ENCODE results near the gene ESR1.

Gene ESR1

DNA sequence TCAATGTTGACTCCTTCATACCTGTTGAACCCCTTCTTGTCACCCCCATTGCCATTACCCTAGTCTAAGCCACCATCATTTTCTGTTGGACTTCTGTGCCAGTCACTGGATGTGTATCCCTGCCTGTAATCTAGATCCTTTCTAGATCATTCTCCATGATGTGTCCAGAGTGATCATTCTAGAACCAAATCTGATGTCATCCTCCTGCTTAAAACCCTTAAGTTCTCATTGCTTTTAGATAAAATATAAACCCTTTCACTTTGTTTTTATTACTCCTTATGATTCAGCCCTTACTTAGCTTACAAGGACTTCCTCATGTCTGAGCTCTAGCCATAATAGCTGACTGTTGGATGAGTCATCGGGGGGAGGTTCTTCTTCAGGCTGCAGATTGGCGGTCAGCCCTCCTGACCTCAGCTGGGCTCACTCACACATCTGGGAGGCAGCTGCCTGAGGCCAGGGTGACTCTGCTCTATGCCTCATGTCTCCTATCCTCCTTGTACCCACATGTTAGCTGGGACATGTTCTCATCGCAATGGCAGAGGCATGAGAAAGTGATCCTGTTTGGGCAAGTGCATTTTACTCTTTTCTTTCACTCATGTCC, 287.6 kb downstream of the ESR1 start:
- no peak for DNase-seq (ENCODE audit: low spot score)

DNA sequence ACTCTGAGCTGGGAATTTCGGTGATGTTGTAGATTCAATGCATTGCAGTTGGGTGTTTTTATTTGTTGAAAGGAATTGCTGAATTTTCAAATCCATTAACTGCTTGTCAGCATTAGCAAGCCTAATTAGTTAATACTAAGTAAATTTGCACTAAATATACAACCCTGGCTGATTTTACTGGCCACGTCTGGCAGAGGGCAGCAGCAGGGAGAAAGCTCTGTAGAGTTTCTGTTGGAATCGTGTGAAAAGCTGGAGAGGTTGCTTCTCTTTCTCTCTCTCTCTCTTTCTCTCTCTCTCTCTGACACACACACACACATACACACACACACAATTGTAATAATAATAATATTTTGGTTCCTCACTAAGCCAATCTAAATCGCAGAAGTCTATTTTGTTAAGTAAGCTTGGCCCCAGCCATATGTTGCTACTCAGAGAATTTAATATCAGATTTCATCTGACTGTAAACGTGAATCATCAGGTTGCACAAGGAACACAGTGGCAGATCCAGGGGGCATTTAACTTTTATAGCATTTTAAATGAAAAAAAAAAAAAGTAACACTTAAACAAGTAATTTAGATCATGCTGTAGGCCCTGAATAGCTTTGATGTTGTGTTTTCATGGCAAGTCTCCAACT, 289.5 kb downstream of the ESR1 start:
- no peak for DNase-seq (ENCODE audit: low spot score)

DNA sequence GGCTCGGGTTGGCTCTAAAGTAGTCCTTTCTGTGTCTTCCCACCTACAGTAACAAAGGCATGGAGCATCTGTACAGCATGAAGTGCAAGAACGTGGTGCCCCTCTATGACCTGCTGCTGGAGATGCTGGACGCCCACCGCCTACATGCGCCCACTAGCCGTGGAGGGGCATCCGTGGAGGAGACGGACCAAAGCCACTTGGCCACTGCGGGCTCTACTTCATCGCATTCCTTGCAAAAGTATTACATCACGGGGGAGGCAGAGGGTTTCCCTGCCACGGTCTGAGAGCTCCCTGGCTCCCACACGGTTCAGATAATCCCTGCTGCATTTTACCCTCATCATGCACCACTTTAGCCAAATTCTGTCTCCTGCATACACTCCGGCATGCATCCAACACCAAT, 291.2 kb downstream of the ESR1 start:
- no peak for DNase-seq (ENCODE audit: low spot score)

DNA sequence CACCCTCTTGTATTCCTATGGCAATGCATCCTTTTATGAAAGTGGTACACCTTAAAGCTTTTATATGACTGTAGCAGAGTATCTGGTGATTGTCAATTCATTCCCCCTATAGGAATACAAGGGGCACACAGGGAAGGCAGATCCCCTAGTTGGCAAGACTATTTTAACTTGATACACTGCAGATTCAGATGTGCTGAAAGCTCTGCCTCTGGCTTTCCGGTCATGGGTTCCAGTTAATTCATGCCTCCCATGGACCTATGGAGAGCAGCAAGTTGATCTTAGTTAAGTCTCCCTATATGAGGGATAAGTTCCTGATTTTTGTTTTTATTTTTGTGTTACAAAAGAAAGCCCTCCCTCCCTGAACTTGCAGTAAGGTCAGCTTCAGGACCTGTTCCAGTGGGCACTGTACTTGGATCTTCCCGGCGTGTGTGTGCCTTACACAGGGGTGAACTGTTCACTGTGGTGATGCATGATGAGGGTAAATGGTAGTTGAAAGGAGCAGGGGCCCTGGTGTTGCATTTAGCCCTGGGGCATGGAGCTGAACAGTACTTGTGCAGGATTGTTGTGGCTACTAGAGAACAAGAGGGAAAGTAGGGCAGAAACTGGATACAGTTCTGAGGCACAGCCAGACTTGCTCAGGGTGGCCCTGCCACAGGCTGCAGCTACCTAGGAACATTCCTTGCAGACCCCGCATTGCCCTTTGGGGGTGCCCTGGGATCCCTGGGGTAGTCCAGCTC, 292.1 kb downstream of the ESR1 start:
- DNase-seq (ENCODE audit: low spot score): no peak

DNA sequence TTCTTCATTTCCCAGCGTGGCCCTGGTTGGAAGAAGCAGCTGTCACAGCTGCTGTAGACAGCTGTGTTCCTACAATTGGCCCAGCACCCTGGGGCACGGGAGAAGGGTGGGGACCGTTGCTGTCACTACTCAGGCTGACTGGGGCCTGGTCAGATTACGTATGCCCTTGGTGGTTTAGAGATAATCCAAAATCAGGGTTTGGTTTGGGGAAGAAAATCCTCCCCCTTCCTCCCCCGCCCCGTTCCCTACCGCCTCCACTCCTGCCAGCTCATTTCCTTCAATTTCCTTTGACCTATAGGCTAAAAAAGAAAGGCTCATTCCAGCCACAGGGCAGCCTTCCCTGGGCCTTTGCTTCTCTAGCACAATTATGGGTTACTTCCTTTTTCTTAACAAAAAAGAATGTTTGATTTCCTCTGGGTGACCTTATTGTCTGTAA, 292.7 kb downstream of the ESR1 start:
- no peak for DNase-seq (ENCODE audit: low spot score)

DNA sequence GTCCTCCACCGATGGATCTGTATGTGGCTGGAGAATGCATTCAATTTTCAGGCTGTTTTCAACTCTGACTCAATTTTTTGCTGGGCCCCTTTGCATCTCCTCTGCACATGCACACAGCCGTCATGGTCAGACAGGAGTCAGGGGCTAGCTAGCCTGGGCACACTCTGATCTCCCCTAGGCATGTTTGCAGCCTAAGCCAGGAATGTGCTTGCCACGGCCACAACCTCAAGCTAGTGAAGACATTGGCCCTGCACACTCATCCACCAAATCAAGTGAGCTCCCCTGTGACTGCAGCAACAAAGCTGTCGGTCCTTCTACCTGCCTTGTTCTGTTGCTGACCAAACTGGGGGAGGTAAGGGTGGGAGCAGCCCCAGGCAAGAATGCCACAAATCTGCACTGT, 300.5 kb downstream of the ESR1 start:
- no peak for DNase-seq (ENCODE audit: low spot score)

DNA sequence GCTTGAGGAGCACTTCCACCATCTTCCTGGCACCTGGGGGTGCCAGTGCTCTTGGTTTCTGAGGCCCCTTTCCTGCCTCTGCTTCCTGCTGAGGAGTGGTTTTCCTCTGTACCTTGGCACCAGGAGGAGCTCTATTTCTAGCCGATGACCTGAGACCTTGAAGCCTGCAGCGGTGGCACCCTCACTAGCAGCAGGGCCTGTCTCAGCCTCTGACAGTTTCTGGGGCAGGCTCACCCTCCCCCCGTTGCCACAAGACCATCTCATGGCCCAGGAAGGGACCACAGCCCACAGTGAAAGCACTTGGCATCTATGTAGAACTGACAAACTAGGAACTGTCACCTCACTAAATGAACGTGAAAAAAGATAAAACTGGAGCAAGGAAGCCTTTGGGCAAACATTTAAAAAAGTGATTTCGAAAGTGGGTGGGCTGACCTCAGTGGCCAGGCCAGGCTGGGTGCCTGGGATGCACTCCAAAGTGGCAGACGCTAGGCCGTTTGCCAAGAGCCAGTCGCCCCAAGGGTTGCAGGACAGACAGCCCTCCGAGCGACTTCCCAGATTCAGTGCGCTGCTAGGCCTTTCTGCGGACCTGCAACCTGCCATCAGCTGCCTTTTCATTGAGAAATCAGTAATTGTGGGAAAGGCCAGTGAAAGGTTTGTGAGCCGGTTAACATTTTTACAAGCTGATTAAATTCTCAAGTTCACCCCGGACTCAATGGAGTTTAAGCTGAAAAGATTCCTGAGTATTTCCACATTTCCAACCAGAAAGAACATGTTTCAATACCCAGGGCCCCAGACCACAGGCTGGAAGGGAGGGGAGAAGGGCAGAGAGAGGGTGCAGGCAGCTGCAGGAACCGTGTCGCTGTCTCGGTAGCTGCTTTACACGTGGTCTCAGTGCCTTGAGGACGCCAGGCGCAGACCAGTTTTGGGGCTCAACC, 303.7 kb downstream of the ESR1 start:
- DNase-seq (ENCODE audit: low spot score): no peak

DNA sequence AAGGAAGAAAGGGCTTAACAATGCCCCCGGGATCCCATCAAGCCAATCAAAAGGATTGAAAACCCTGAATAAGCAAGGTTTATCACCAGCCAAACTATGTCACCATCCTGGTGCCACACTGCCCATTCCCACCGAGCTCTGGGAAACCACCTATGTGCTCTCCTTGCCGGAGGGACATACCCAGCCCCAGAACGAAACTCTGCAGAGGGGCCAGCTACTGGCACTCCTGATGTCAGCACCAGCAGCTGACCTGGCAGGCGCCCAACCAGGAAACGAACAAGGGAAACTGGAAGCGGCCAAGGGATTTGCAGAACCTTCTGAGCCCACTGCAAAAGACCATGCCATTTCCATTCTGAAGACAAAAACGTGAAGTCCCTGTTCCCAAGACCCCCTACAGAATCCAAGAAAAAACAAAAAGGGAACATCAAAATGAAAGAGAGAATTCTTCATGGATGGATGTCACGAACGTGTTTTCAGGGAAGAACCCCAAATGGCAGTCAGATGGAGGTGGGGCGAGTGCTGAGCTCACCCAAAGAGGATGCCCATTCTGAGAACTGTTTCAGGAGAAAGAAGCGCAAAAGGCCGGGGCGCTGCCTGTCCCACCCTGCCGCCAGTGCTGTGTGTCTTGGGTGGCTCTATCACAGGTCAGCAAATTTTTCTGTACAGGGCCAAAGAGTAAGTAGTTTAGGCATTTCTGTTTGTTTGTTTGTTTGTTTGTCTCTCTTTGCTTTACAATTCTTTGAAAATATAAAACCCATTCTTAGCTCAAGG, 305.2 kb downstream of the ESR1 start:
- peak; percentile 40 for DNase-seq (ENCODE audit: low spot score)

DNA sequence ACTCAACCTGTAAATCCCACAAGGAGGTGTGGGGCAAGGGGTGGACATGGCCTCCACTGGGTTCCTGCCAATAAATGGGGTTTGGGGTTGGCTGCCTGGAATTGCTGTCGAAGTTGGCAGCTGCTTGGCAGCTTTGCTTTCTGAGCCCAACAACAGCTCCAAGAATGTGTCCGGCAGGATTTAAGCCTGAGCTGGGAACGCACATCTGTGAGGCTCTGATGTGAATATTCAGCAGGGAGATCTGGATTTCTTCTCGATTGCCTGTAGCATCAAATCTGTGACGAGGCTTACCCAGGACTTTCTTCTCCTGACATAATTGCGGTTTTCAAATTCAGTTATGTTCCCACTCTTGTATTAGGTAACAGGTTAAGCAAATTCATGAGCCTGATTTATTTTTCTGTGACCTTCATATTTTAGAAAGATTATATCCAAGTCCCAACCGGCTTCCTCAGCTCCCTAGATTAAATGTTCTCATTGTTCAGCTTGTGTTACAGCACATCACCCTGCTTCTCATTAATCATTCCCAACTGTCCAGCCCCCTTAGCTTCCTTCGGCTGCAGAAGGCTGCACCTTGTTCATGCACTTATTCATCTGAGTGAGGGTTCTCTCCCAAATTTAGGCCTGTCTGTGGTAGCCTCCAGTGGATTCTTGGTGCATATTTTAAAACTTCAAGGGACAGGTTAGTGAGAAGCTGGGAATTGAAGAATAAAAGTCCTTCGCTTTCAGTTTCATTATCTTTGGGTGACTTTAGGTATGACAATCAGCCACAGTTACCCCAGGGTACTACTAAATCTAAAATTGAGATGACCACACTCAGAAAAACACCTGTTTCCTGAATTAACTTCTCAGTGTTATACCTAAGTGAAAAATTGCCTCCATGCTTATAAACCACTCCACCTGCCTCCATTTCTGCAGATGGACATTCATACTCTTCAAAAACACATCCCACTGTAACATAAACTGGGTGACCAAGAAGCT, 310.0 kb downstream of the ESR1 start:
- no peak for DNase-seq (ENCODE audit: low spot score)

DNA sequence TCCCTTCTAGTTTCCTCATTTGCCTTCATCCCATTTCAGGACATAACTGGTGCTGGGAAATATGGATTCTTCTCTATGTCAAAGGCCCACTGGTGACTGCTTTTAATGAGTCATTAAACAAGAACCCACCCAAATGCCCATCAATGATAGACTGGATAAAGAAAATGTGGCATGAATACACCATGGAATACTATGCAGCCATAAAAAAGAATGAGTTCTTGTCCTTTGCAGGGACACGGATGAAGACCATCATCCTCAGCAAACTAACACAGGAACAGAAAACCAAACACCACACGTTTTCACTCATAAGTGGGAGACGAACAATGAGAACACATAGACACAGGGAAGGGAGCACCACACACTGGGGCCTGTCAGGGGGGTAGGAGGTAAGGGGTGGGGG, 310.7 kb downstream of the ESR1 start:
- no peak for DNase-seq (ENCODE audit: low spot score)

DNA sequence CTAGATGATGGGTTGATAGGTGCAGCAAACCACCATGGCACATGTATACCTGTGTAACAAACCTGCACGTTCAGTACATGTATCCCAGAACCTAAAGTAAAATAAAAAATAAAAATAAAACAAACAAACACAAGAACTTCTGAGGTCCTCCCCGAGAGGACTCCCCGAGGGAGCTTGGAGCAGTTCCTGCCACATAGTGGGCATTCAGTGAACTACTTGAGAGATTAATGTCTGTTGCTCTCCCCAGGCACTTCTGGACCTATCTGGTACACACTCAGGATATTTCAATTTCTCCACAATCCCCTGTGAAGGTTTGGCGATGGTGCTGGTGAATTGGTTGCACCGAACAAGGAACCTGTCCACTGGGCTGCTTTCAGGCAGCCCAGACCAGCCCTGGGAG, 311.2 kb downstream of the ESR1 start:
- no peak for DNase-seq (ENCODE audit: low spot score)

DNA sequence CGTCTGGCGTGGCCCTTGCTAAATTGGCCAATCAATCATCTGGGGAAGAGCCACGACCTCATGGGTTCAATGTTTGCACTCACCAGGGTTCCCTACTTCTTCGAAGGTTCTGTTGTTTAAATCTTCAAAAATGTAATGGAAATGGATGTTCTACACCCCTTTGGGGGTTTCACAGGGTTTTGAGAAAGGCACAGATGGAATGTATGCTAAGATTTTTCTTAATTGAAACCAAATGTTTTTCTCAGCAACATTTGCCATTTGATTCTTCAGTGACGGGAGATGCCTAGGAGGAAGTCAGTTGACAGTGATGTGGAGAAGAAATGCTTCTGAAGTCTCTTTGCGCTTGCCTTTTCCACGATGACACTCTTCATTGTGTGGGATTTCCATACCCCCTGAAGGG, 312.3 kb downstream of the ESR1 start:
- DNase-seq (ENCODE audit: low spot score): no peak

DNA sequence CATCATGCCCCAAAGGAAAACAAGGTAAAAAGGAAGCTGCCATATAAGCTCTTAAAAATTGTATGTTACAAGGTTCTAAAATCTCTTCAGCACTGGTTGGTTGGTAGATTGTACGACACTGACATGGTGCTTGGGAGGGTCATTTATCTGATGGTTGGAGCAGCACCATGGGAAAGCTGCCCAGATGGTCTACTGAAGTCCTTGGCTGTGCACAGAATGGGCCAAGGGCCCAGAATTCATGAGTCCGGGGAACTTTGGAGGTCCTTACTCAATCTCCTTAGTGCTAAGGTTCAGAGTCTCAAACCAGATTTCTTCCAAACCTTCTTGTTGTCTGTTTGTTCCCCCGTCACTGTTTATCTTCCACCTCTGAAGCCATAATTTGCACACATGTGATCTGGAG, 314.4 kb downstream of the ESR1 start:
- DNase-seq (ENCODE audit: low spot score): peak; percentile 40

DNA sequence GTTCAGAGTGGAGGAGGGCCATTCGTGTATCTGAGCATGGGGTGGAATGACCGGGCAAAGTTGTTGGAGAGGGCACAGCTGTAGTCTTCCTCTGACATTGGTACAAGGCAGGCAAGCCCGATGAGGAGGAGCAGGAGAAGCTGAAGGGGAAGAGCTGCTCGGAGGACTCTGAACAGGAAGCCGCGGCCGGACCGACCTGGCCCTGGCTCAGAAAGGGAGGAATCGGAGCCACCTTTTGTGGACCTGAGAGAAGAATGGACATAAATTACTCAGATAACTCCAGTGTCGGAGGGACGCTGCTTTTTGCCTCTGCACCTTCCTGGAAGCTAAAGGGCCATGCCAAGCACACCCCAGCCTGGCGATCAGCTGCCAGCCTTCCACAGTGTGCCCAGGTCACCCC, 315.0 kb downstream of the ESR1 start:
- no peak for DNase-seq (ENCODE audit: low spot score)

DNA sequence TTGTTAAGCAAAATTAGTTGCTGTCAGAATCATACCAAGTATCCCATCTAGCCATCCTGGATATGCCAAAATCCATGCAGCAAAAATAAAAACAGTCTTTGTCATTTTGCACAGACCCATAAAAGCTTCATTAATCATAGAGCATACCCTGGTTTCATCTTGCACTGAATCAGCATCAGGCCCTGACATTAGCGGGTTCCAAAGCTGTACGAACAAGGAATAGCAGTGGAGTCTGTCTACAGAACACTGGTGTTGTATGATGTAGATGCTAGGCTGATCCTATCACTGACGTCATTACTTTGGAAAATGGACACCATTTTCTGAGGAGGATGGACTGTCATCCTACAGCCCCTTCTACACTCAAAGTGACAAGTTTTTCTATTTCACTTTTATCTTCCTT, 315.6 kb downstream of the ESR1 start:
- no peak for DNase-seq (ENCODE audit: low spot score)

DNA sequence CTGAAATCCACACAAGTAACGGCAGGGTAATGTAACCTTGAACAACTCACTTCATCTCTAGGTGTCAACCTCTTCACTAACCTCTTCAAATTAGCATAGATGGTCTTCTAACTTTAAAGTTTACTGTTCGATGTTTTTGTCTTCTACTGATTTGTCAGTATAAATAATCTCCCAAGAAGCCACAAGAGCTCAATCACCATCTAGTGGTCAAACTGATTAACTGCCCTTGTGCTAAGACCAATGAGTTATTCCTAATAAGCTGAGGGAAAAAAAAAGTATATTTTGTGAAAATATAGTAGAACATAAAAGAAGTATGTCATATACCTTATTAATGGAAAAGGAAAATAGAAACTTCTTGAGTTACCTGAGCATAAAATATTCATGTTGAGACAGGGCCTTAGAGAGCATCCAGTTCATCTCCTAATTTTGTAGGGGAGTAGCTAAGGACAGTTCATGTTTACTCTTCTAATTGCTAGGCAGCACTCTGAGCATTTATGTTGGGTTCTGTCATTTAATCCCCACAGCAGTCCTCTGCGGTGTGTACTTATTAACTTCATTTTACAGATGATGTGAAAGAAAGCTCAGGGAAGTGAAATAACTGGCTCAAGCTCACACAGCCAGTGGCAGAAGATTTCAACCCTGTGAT, 317.1 kb downstream of the ESR1 start:
- peak; percentile 75 for DNase-seq (ENCODE audit: low spot score)

DNA sequence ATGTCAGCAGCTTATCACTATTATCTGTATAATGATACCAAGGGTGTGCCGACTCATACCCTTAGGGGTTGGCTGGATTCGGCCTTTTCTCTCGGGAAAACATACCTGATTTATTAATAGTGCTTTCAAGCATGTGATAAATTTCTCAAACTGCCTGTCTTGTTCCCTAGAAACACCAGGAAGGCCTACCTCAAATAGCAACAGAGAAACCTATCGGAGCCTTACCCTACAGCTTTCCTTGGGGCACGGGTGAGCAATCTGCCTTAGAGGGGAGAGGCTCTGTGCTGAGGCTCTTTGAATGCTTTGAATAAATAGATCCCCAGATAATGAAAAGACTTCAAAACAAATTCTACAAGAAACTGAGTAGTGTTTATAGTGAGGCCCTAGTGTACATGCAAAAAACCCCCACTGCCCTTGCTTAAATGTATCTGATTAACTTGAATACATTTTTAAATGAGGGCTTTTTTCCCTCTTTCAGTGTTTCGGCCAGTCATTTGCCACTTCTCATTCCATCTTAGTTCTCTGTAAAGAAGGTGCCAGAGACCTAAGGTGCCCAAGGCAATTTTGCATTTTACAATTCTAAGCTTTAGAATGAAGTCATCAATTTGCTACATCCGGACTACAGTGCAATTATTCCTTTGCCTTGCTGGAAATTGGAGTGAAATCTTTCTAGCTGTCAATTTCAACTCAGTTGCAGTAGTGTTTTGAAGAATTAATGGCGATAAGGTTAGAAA, 320.1 kb downstream of the ESR1 start:
- no peak for DNase-seq (ENCODE audit: low spot score)

DNA sequence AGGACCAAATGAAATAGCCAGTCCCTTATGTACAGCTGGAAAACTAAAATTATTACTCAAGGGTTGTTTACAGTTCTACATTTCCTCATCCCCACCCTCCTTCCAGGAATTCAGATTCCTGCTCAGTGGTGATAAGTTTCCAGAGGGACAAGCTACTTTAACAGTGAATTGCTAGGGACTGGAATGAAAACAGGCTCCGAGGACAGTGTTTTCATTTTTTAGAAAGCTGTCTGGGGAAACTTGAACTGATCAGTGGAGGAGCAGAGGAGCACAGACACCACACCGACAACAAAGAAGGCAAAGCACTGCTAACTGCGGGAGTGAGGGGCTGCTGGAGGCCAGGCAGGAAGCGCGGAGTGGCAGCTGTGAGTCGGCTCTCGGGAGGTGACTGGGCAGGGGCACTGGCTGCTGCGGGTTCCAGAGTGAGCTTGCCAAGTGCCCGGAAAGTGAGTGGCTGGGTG, 322.2 kb downstream of the ESR1 start:
- DNase-seq (ENCODE audit: low spot score): no peak

DNA sequence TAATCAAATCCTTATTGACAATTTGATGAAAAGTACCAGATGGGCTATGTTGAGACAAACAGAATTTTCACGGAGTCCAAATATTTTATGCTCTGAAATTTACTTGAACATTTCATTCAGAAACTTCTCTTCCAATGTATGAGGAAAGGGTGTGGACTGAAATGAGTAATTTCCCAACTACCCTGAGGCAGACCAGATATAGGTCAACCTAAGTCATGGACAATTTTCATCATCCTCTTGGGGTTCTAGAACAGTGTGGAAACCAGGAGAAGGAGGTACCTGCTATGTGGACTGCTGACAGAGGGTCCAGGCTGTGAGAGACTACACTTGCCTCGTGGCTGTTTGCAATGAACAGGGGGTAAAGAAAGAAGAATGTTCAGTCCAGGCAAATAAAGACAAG, 323.0 kb downstream of the ESR1 start:
- DNase-seq (ENCODE audit: low spot score): no peak
